ENCODE measurements around the gene TYW1B.
"Not testable (repeated sequence)": the region's sequence is repeated elsewhere in the genome, so short reads cannot be mapped to it uniquely, and the experiment has no call there.

Gene TYW1B

GRCh38 chr7:72546586-72547237, 281.3 kb downstream of the TYW1B start:
- peak; percentile 13 for DNase-seq

DNA sequence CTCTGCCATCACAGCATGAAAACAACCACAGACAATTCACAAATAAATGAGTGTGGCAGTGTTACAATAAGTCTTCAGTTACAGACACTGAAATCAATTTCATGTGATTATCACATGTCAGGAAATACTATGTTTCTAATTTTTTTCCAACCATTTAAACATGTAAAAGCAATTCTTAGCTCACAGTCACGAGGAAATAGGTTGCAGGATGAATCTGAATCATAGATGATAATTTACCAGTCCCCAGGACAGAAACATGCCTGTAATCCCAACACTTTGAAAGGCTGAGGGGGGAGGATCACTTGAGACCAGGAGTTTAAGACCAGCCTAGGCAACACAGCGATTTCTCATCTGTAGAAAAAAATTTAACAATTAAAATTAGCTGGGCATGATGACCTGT, 283.5 kb downstream of the TYW1B start:
- not testable (repeated sequence) for DNase-seq

- DNase-seq: no peak
Observed at GRCh38 chr7:72540923-72541322, 287.1 kb downstream of the TYW1B start.

GRCh38 chr7:72540106-72540611, 287.8 kb downstream of the TYW1B start:
- no peak for DNase-seq

GRCh38 chr7:72539702-72540101, 288.3 kb downstream of the TYW1B start:
- no peak for DNase-seq

GRCh38 chr7:72538856-72539255, 289.1 kb downstream of the TYW1B start:
- DNase-seq: no peak

- DNase-seq: no peak
Observed at GRCh38 chr7:72538147-72538546, 289.9 kb downstream of the TYW1B start.

GRCh38 chr7:72536038-72536437, 292.0 kb downstream of the TYW1B start:
- peak; percentile 21 for DNase-seq

DNA sequence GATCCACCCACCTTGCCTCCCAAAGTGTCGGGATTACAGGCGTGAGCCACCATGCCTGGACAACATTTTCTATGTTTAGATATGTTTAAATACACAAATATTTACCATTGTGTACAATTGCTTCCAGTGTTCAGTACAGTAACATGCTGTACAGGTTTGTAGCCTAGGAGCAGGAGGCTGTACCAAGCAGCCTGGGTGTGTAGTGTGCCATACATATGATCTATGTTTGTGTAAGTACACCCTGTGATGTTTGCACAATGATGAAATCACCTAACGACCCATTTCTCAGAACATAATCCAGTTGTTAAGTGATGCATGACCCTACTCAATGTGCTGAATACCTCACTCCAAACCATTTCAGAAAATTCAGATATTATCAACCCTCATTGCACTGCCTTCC, 297.0 kb downstream of the TYW1B start:
- DNase-seq: not testable (repeated sequence)

All from COR-L47 (cell line).